Stimulated activated CD4-positive, alpha-beta T cell treated with anti-CD3 and anti-CD28 coated beads, Interleukin-15, amount 100 ng/mL, for 24 hours (primary cell): ENCODE data around the gene STON2.

Experiments
- DNase-seq: peaks from one replicate; pipeline ENCODE4 v3.0.0-alpha.2; 2020

The STON2 gene

GRCh38 chr14:81295958-81296923, 103.9 kb downstream of the STON2 start:
- no peak for DNase-seq

GRCh38 chr14:81289516-81289915, 110.6 kb downstream of the STON2 start:
- DNase-seq: no peak

GRCh38 chr14:81286574-81287370, 113.4 kb downstream of the STON2 start:
- no peak for DNase-seq

- DNase-seq: no peak
Observed at GRCh38 chr14:81285245-81285644, 114.9 kb downstream of the STON2 start.

GRCh38 chr14:81281332-81281731, 118.8 kb downstream of the STON2 start:
- DNase-seq: no peak

GRCh38 chr14:81280136-81280791, 119.9 kb downstream of the STON2 start:
- no peak for DNase-seq

- DNase-seq: no peak
Observed at GRCh38 chr14:81277096-81277495, 123.0 kb downstream of the STON2 start.

GRCh38 chr14:81276073-81277069, 123.8 kb downstream of the STON2 start:
- DNase-seq: no peak

GRCh38 chr14:81275305-81276072, 124.6 kb downstream of the STON2 start:
- DNase-seq: no peak

GRCh38 chr14:81273961-81274575, 126.1 kb downstream of the STON2 start:
- DNase-seq: no peak

GRCh38 chr14:81273521-81273920, 126.6 kb downstream of the STON2 start:
- no peak for DNase-seq

- no peak for DNase-seq
Observed at GRCh38 chr14:81272317-81272716, 127.8 kb downstream of the STON2 start.

- DNase-seq: no peak
Observed at GRCh38 chr14:81269979-81270375, 130.1 kb downstream of the STON2 start.

GRCh38 chr14:81269100-81269978, 130.8 kb downstream of the STON2 start:
- no peak for DNase-seq

GRCh38 chr14:81268016-81268416, 132.1 kb downstream of the STON2 start:
- no peak for DNase-seq

- DNase-seq: no peak
Observed at GRCh38 chr14:81265636-81266169, 134.4 kb downstream of the STON2 start.

GRCh38 chr14:81264671-81265070, 135.5 kb downstream of the STON2 start:
- no peak for DNase-seq

GRCh38 chr14:81263777-81264410, 136.2 kb downstream of the STON2 start:
- no peak for DNase-seq

GRCh38 chr14:81261176-81261575, 138.9 kb downstream of the STON2 start:
- no peak for DNase-seq
